Measurements from ENCODE around the gene NUDT6.
A peak's percentile ranks its signal among the peaks of the same experiment; 100 is the strongest.
"Not testable (repeated sequence)": the region's sequence is repeated elsewhere in the genome, so short reads cannot be mapped to it uniquely, and the experiment has no call there.

NUDT6 gene

GRCh38 chr4:122854447-122855352 lies 67.7 kb downstream of the NUDT6 start:
- Histone ChIP-seq H3K27me3 (ENCODE audit: insufficient read depth, low read length) (no peaks in the 10 kb centered on the region), H3K36me3 (ENCODE audit: control insufficient read depth in 1 of 2, insufficient read depth in 2 of 2, low read length in 2 of 2) (no peaks in the 10 kb centered on the region), H3K4me1 (ENCODE audit: control insufficient read depth in 1 of 2, insufficient read depth in 2 of 2, low read length in 2 of 2) (no peaks in the 10 kb centered on the region), H3K4ac (ENCODE audit: low read depth, low read length) (no peak overlapping the region), H3K18ac (ENCODE audit: low read length) (no peak overlapping the region), H3K4me3 (ENCODE audit: low read depth, low read length) (no peak overlapping the region), H2AK5ac (ENCODE audit: low read length) (no peak overlapping the region), H3K9ac (ENCODE audit: low read length) (no peak overlapping the region), H3K23ac (ENCODE audit: low read length) (no peak overlapping the region), H3K79me1 (ENCODE audit: low read length) (no peaks in the 10 kb centered on the region), H2BK12ac (ENCODE audit: low read length) (no peak overlapping the region), H4K12ac (ENCODE audit: low read depth, low read length) (no peak overlapping the region), H3K27ac (ENCODE audit: low read depth, low read length) (no peak overlapping the region), H2BK120ac (ENCODE audit: insufficient read depth, low read length, poor library complexity) (no peak overlapping the region), H4K8ac (ENCODE audit: low read depth, low read length) (peak overlapping the region; percentile 28), H4K91ac (ENCODE audit: low read depth, low read length) (no peak overlapping the region), H3K4me2 (ENCODE audit: low read length) (no peak overlapping the region), H3K14ac (ENCODE audit: low read length) (no peak overlapping the region), H2BK5ac (ENCODE audit: low read depth, low read length, poor library complexity) (no peak overlapping the region), H2AFZ (ENCODE audit: insufficient read depth, low read length, poor library complexity) (no peak overlapping the region), H3K79me2 (ENCODE audit: control insufficient read depth, insufficient read depth, low read length, poor library complexity) (no peaks in the 10 kb centered on the region), H3K9me3 (ENCODE audit: insufficient read depth, low read depth, low read length) (no peaks in the 10 kb centered on the region)
- no CpG with 5 or more reads among the region's 10 CpGs for WGBS (ENCODE audit: extremely low coverage, insufficient coverage, insufficient read length)
- DNase-seq: peak in 1 of 2 donors; percentile 5

DNA sequence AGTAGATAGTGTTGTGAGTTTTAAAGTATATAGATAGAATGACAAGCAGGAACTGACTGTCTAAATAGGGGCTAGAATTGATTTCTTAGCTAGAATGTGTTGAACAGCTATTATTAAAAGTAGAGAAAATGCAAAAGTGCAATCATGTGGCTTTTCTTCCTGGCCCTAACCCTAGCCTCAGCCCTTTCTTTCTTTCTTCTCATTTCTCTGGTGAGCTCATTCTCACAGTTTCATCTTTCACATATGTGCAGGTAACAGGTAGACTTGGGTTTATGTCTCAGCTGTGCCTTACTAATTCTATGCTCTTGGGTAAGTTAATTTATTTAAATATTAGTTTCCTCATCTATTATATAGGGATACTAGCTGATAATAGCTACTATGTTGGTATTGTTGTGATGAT lies 70.8 kb downstream of the NUDT6 start:
- H4K91ac ChIP-seq (ENCODE audit: low read depth, low read length): no peak overlapping the region
- no peak overlapping the region for H3K4ac ChIP-seq (ENCODE audit: low read depth, low read length)
- no peak overlapping the region for H4K8ac ChIP-seq (ENCODE audit: low read depth, low read length)
- no peaks in the 10 kb centered on the region for H3K79me1 ChIP-seq (ENCODE audit: low read length)
- no peak for DNase-seq
- no peak overlapping the region for H3K18ac ChIP-seq (ENCODE audit: low read length)
- H3K9me3 ChIP-seq (ENCODE audit: insufficient read depth, low read depth, low read length): no peaks in the 10 kb centered on the region
- H3K4me2 ChIP-seq (ENCODE audit: low read length): no peak overlapping the region
- no peak overlapping the region for H2AK5ac ChIP-seq (ENCODE audit: low read length)
- H2BK5ac ChIP-seq (ENCODE audit: low read depth, low read length, poor library complexity): no peak overlapping the region
- no peak overlapping the region for H3K27ac ChIP-seq (ENCODE audit: low read depth, low read length)
- H3K9ac ChIP-seq (ENCODE audit: low read length): no peak overlapping the region
- no peak overlapping the region for H3K4me3 ChIP-seq (ENCODE audit: low read depth, low read length)
- H3K14ac ChIP-seq (ENCODE audit: low read length): no peak overlapping the region
- H3K79me2 ChIP-seq (ENCODE audit: control insufficient read depth, insufficient read depth, low read length, poor library complexity): no peaks in the 10 kb centered on the region
- no peak overlapping the region for H2BK12ac ChIP-seq (ENCODE audit: low read length)
- H3K23ac ChIP-seq (ENCODE audit: low read length): no peak overlapping the region
- no peaks in the 10 kb centered on the region for H3K36me3 ChIP-seq (ENCODE audit: control insufficient read depth in 1 of 2, insufficient read depth in 2 of 2, low read length in 2 of 2)
- peaks cover 2% of the 10 kb centered on the region in 2 experiments for H3K4me1 ChIP-seq (ENCODE audit: control insufficient read depth in 1 of 2, insufficient read depth in 2 of 2, low read length in 2 of 2)
- H2BK120ac ChIP-seq (ENCODE audit: insufficient read depth, low read length, poor library complexity): no peak overlapping the region
- H3K27me3 ChIP-seq (ENCODE audit: insufficient read depth, low read length): no peaks in the 10 kb centered on the region
- H2AFZ ChIP-seq (ENCODE audit: insufficient read depth, low read length, poor library complexity): no peak overlapping the region
- no peak overlapping the region for H4K12ac ChIP-seq (ENCODE audit: low read depth, low read length)

GRCh38 chr4:122849789-122850188 lies 72.6 kb downstream of the NUDT6 start:
- H2BK120ac ChIP-seq (ENCODE audit: insufficient read depth, low read length, poor library complexity); DNase-seq; H2AK5ac ChIP-seq (ENCODE audit: low read length); H3K9ac ChIP-seq (ENCODE audit: low read length); H3K9me3 ChIP-seq (ENCODE audit: insufficient read depth, low read depth, low read length); H4K12ac ChIP-seq (ENCODE audit: low read depth, low read length); H3K36me3 ChIP-seq (ENCODE audit: control insufficient read depth in 1 of 2, insufficient read depth in 2 of 2, low read length in 2 of 2); H3K14ac ChIP-seq (ENCODE audit: low read length); H3K27ac ChIP-seq (ENCODE audit: low read depth, low read length); H2BK12ac ChIP-seq (ENCODE audit: low read length); H3K23ac ChIP-seq (ENCODE audit: low read length); H3K18ac ChIP-seq (ENCODE audit: low read length); H3K4me1 ChIP-seq (ENCODE audit: control insufficient read depth in 1 of 2, insufficient read depth in 2 of 2, low read length in 2 of 2); H3K4me3 ChIP-seq (ENCODE audit: low read depth, low read length); H3K79me2 ChIP-seq (ENCODE audit: control insufficient read depth, insufficient read depth, low read length, poor library complexity); H4K91ac ChIP-seq (ENCODE audit: low read depth, low read length); H2BK5ac ChIP-seq (ENCODE audit: low read depth, low read length, poor library complexity); H3K79me1 ChIP-seq (ENCODE audit: low read length); H3K4me2 ChIP-seq (ENCODE audit: low read length); H3K27me3 ChIP-seq (ENCODE audit: insufficient read depth, low read length); H4K8ac ChIP-seq (ENCODE audit: low read depth, low read length); H3K4ac ChIP-seq (ENCODE audit: low read depth, low read length); H2AFZ ChIP-seq (ENCODE audit: insufficient read depth, low read length, poor library complexity): not testable (repeated sequence)
- no CpG with 5 or more reads among the region's 3 CpGs for WGBS (ENCODE audit: extremely low coverage, insufficient coverage, insufficient read length)

GRCh38 chr4:122847931-122848330 lies 74.5 kb downstream of the NUDT6 start:
- Histone ChIP-seq H3K4me1 (ENCODE audit: control insufficient read depth in 1 of 2, insufficient read depth in 2 of 2, low read length in 2 of 2) (peaks cover 2 to 6% of the 10 kb centered on the region in 2 experiments), H3K4ac (ENCODE audit: low read depth, low read length) (no peak overlapping the region), H3K18ac (ENCODE audit: low read length) (no peak overlapping the region), H3K4me2 (ENCODE audit: low read length) (no peak overlapping the region), H2AFZ (ENCODE audit: insufficient read depth, low read length, poor library complexity) (no peak overlapping the region), H3K27me3 (ENCODE audit: insufficient read depth, low read length) (no peaks in the 10 kb centered on the region), H4K8ac (ENCODE audit: low read depth, low read length) (no peak overlapping the region), H3K9ac (ENCODE audit: low read length) (no peak overlapping the region), H3K79me2 (ENCODE audit: control insufficient read depth, insufficient read depth, low read length, poor library complexity) (no peaks in the 10 kb centered on the region), H2BK12ac (ENCODE audit: low read length) (no peak overlapping the region), H4K91ac (ENCODE audit: low read depth, low read length) (no peak overlapping the region), H2BK5ac (ENCODE audit: low read depth, low read length, poor library complexity) (no peak overlapping the region), H2AK5ac (ENCODE audit: low read length) (no peak overlapping the region), H3K4me3 (ENCODE audit: low read depth, low read length) (no peak overlapping the region), H3K14ac (ENCODE audit: low read length) (no peak overlapping the region), H3K36me3 (ENCODE audit: control insufficient read depth in 1 of 2, insufficient read depth in 2 of 2, low read length in 2 of 2) (no peaks in the 10 kb centered on the region), H3K9me3 (ENCODE audit: insufficient read depth, low read depth, low read length) (no peaks in the 10 kb centered on the region), H3K23ac (ENCODE audit: low read length) (no peak overlapping the region), H2BK120ac (ENCODE audit: insufficient read depth, low read length, poor library complexity) (no peak overlapping the region), H3K79me1 (ENCODE audit: low read length) (no peaks in the 10 kb centered on the region), H4K12ac (ENCODE audit: low read depth, low read length) (no peak overlapping the region), H3K27ac (ENCODE audit: low read depth, low read length) (no peak overlapping the region)
- no CpG with 5 or more reads among the region's 1 CpG for WGBS (ENCODE audit: extremely low coverage, insufficient coverage, insufficient read length)
- no peak for DNase-seq

Data from trophoblast cell (in vitro differentiated cells and primary cell).